ENCODE data around the gene RSL1D1. TPM values are rescaled to one million over a fixed set of nuclear protein-coding genes. Genes with fewer than 3 reads are reported as not detected.

The RSL1D1 gene
- total and polyA plus RNA-seq, 2 of the 8 experiments (the other 6 are each of a cell fraction or from before 2014, with no cell fraction given) = 41.3 to 292 TPM

- TF ChIP-seq MAX (IDR thresholded peaks at IDR 0.05) (no peak), SP1 (IDR thresholded peaks at IDR 0.05; ENCODE audit: low read depth, low read length) (no peak), JUND (IDR thresholded peaks at IDR 0.05; ENCODE audit: low read length) (no peak), EP300 (IDR thresholded peaks at IDR 0.05; ENCODE audit: borderline replicate concordance in 1 of 2, low read depth in 2 of 2, low read length in 2 of 2) (no peak), ZNF274 (IDR thresholded peaks at IDR 0.05; ENCODE audit: borderline replicate concordance, extremely low read depth, low read length) (no peak), YY1 (IDR thresholded peaks at IDR 0.05; ENCODE audit: low read depth, low read length) (no peak)
Observed at GRCh38 chr16:11841026-11841425, 10.3 kb downstream of the RSL1D1 start (continued).

All from H1 (cell line).